Measurements from ENCODE around the gene SLC9A3. TPM values are rescaled to one million over a fixed set of nuclear protein-coding genes. Genes with fewer than 3 reads are reported as not detected.
"Not testable (repeated sequence)": the region's sequence is repeated elsewhere in the genome, so short reads cannot be mapped to it uniquely, and the experiment has no call there.

The SLC9A3 gene
- total RNA-seq, 1 experiment from 2014 or later, result 3.6 TPM

- no peak overlapping the region for H3K4me3 ChIP-seq
- no peaks in the 10 kb centered on the region for H3K9me3 ChIP-seq
- no peak for DNase-seq
- no peaks in the 10 kb centered on the region for H3K36me3 ChIP-seq
- no peaks in the 10 kb centered on the region for H3K27me3 ChIP-seq
These were observed 34.7 kb upstream of the SLC9A3 start for GRCh38 chr5:558871-559503.

GRCh38 chr5:558326-558725, 34.1 kb upstream of the SLC9A3 start:
- H3K4me3 ChIP-seq, result no peak overlapping the region
- H3K36me3 ChIP-seq, result no peaks in the 10 kb centered on the region
- no peaks in the 10 kb centered on the region for H3K9me3 ChIP-seq
- DNase-seq, result no peak
- H3K27me3 ChIP-seq, result no peaks in the 10 kb centered on the region

DNA sequence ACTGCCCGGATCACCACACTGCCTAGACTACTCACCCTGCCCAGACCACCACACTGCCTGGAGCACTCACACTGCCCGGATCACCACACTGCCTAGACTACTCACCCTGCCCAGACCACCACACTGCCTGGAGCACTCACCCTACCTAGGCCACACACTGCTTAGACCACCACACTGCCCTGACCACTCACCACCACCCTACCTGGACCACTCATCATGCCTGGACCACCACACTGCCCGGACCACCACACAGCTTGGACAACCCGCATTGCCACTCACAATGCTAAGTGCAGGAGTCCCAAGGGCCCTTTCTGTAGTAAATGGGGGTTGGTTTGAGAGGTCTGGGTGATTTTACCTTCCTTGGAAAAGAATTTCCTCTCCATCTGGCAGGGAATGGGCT, 33.7 kb upstream of the SLC9A3 start:
- H3K9me3 ChIP-seq, DNase-seq, H3K27me3 ChIP-seq, H3K36me3 ChIP-seq, H3K4me3 ChIP-seq: not testable (repeated sequence)

DNA sequence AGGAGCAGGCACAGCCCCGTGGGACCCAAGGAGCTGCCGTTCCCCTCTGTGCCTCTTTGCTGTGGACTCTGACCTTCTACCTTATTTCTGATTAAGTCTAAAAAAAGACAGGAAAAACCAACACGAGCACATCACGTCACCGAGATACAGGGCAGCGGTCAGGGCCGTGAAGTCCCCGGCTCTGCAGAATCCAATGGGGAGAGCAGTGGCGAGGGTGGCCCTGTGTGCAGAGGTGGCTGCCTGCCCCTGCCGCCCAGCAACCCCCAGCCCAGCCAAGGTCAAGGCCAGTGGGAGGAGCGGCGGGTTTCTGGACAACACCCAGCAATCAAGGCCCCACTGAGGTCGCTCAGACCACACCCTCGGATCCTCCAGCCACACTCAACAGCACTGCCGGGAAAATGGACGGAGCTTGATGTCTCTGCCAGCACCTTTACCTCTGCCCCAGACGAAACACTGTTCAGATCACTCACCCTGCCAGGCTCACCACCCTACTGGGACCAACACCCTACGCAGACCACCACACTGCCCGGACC, 32.7 kb upstream of the SLC9A3 start:
- Histone ChIP-seq H3K36me3 (no peaks in the 10 kb centered on the region), H3K4me3 (no peak overlapping the region), H3K9me3 (no peaks in the 10 kb centered on the region), H3K27me3 (no peaks in the 10 kb centered on the region)
- DNase-seq, result no peak

DNA sequence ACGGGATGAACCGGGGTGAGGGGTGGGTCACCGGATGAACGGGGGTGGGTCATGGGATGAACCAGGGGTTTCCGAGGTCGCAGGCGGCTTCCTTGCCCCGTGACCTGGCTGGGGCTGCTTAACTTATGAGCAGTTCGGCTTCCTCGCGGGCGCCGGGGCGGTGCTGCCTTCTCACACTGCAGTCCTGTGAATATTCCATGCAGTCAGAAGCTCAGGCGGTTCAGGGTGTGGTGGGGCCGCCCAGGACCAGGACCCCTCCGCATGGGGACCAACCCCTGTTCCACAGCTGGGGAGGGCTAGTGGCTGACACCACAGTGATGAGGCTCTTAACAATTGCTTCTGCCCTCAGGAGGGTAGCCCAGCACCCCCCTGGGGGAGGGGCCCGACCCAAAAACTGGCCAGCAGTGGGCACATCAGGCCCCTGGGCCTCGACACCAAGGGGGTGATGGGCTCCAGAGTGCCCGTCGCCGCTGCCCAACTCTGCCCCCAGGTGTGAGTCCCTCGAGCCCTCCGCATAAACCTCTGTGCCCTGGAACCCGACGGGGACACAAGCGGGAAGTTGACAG, 30.9 kb upstream of the SLC9A3 start:
- peaks cover 3% of the 10 kb centered on the region; the same call in 1 of the 2 replicates for H3K9me3 ChIP-seq
- no peaks in the 10 kb centered on the region for H3K36me3 ChIP-seq
- DNase-seq, result no peak
- peaks cover 5% of the 10 kb centered on the region; the same call in 1 of the 2 replicates for H3K27me3 ChIP-seq
- no peak overlapping the region for H3K4me3 ChIP-seq

- Histone ChIP-seq H3K9me3 (peaks cover 3% of the 10 kb centered on the region; the same call in 1 of the 2 replicates), H3K4me3 (no peak overlapping the region), H3K27me3 (peaks cover 5% of the 10 kb centered on the region), H3K36me3 (no peaks in the 10 kb centered on the region)
- no peak for DNase-seq
These were observed 30.2 kb upstream of the SLC9A3 start for GRCh38 chr5:554284-554988.

- peaks cover 3% of the 10 kb centered on the region; the same call in 1 of the 2 replicates for H3K9me3 ChIP-seq
- peaks cover 5% of the 10 kb centered on the region for H3K27me3 ChIP-seq
- no peak overlapping the region for H3K4me3 ChIP-seq
- DNase-seq, result no peak
- H3K36me3 ChIP-seq, result no peaks in the 10 kb centered on the region
These were observed 29.6 kb upstream of the SLC9A3 start for GRCh38 chr5:553874-554273.

DNA sequence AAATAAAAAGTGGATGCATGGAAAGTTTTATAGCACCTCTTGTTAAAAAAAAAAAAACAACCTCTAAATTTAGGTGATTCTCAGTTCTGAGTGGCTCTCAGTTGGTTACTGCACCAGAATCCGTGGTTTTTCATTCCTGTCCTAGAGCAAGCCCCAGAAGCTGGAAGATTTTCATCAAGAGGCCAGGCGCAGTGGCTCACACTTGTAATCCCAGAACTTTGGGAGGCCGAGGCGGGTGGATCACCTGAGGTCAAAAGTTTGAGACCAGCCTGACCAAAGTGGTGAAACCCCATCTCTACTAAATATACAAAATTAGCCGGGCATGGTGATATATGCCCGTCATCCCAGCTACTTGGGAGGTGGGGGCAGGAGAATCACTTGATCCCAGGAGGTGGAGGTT, 27.2 kb upstream of the SLC9A3 start:
- H3K36me3 ChIP-seq, result no peaks in the 10 kb centered on the region
- peaks cover 5% of the 10 kb centered on the region for H3K27me3 ChIP-seq
- H3K4me3 ChIP-seq, result no peak overlapping the region
- DNase-seq, result no peak
- peaks cover 3% of the 10 kb centered on the region; the same call in 1 of the 2 replicates for H3K9me3 ChIP-seq

DNA sequence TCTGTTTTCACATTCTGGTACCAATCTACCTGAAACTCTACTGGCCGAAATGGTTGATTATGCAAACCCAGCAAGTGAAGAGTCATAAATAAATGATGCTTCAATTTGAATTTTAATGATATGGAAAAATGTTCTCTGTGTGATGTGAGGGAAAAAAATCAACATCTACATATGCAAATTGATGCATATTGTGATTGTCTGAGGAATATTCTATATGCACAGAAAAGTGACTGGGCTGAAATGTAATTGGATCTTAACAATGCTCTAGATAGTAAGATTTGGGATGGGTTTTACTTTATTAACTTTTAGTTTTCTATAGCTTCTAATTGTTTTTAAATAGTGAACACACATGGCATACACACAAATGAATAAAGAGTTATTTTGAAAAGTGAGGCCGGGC, 25.0 kb upstream of the SLC9A3 start:
- peaks cover 5% of the 10 kb centered on the region for H3K27me3 ChIP-seq
- DNase-seq, result no peak

GRCh38 chr5:548256-548655, 24.0 kb upstream of the SLC9A3 start:
- Histone ChIP-seq H3K27me3 (peaks cover 5% of the 10 kb centered on the region), H3K36me3 (no peaks in the 10 kb centered on the region), H3K9me3 (peaks cover 3% of the 10 kb centered on the region; the same call in 1 of the 2 replicates), H3K4me3 (no peak overlapping the region)
- DNase-seq, result peak; percentile 26

More for the DNA sequence above, 25.0 kb upstream of the SLC9A3 start:
- no peaks in the 10 kb centered on the region for H3K36me3 ChIP-seq
- H3K4me3 ChIP-seq, result no peak overlapping the region
- peaks cover 3% of the 10 kb centered on the region; the same call in 1 of the 2 replicates for H3K9me3 ChIP-seq

DNA sequence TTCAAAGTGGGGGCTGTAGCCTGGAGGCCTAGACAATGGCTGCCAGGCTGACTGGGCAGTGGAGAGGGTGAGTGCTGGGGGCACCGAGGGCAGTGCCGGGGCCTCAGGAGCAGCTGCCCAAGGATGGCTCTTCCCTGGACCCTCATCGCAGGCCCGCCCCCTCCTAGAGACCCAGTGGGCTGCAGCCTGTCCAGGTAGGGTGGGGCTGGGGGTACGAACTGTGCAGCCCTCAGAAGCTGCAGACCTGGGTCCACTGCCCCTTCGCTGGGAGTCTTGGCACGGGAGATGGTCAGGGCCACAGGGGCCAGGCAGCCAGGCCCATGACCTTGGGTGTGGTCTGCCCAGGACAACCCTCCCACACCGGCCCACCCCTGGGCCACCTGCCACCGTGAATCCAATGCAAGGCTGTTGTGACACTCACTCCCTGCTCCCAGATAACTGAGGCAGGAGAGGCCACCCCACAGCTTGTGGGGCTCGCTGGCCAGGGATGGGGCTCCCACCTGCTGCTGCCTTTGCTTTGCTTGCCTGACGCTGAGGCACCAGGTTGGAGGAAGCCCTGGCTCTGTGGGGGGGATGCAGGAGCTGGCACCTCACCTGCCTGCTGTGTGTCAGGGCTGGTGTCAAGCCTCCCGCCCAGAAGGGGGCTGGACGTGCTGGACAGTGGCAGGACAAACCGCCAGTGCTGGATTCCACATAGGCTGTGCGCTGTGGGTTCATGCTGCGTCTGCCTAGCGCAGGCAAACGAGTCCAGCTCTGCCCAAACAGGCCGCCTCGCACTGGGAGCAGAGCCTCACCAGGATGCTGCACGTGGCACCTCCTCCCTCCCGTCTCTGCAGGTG, 23.1 kb upstream of the SLC9A3 start:
- Histone ChIP-seq H3K36me3 (no peaks in the 10 kb centered on the region), H3K4me3 (no peak overlapping the region)
- no peak for DNase-seq

GRCh38 chr5:546376-546908, 22.2 kb upstream of the SLC9A3 start:
- Histone ChIP-seq H3K36me3 (no peaks in the 10 kb centered on the region), H3K27me3 (peaks cover 1% of the 10 kb centered on the region), H3K4me3 (no peak overlapping the region), H3K9me3 (peaks cover 3% of the 10 kb centered on the region; the same call in 1 of the 2 replicates)
- DNase-seq, result no peak

More for the DNA sequence above, 23.1 kb upstream of the SLC9A3 start:
- peaks cover 5% of the 10 kb centered on the region for H3K27me3 ChIP-seq
- H3K9me3 ChIP-seq, result peaks cover 3% of the 10 kb centered on the region; the same call in 1 of the 2 replicates

GRCh38 chr5:545641-546375, 21.6 kb upstream of the SLC9A3 start:
- H3K27me3 ChIP-seq, result no peaks in the 10 kb centered on the region; the same call in none of the 2 replicates
- no peak overlapping the region for H3K4me3 ChIP-seq
- peaks cover 3% of the 10 kb centered on the region; the same call in 1 of the 2 replicates for H3K9me3 ChIP-seq
- no peak for DNase-seq
- no peaks in the 10 kb centered on the region for H3K36me3 ChIP-seq

- no peak for DNase-seq
- no peaks in the 10 kb centered on the region for H3K9me3 ChIP-seq
- H3K4me3 ChIP-seq, result no peak overlapping the region
- H3K36me3 ChIP-seq, result no peaks in the 10 kb centered on the region
- H3K27me3 ChIP-seq, result no peaks in the 10 kb centered on the region; the same call in none of the 2 replicates
These were observed 20.6 kb upstream of the SLC9A3 start for GRCh38 chr5:544675-545355.
